Cardiac septum (tissue), 1 donor: Measurements from ENCODE around the gene UBE2F. TPM values are rescaled to one million over a fixed set of nuclear protein-coding genes. Genes with fewer than 3 reads are reported as not detected.
"Not testable (repeated sequence)": the region's sequence is repeated elsewhere in the genome, so short reads cannot be mapped to it uniquely, and the experiment has no call there.

Experiments used
- DNase-seq: peaks from one replicate; pipeline ENCODE4 v3.0.0-alpha.2; 2020; ENCODE audit warnings: low spot score
- intact Hi-C: fragments of 100-400 bp; cut with DNase I; formaldehyde crosslinking; loops from one replicate; pipeline ENCODE4 v1.14.0; 2022
- total RNA-seq: library from RNA; stranded (reverse); fragmentation: NEBNext Ultra II Directional; extraction: Animal tissue kit (Norgen Biotek cat#: 25700); gene quantifications from one replicate; pipeline ENCODE4 v1.2.1, GENCODE V29; 2021
- donor health status: DM: no; HTN: no; CAD: no.

Gene UBE2F
- total RNA-seq, 1 donor from 2014 or later = 61.0 TPM

- intact Hi-C loops = no loop called here
Observed at GRCh38 chr2:238032755-238033337, 66.0 kb downstream of the UBE2F start.

GRCh38 chr2:238033991-238034390 is 67.2 kb downstream of the UBE2F start:
- intact Hi-C loops, DNase-seq: not testable (repeated sequence)

More at GRCh38 chr2:238032755-238033337, 66.0 kb downstream of the UBE2F start:
- DNase-seq = no peak

- no peak for DNase-seq
- intact Hi-C loops = no loop called here
Observed at GRCh38 chr2:238038203-238038602, 71.4 kb downstream of the UBE2F start.

GRCh38 chr2:238039151-238039550 is 72.3 kb downstream of the UBE2F start:
- no peak for DNase-seq
- intact Hi-C loops = no loop called here

- DNase-seq = no peak
- intact Hi-C loops = no loop called here
Observed at GRCh38 chr2:238039985-238040384, 73.2 kb downstream of the UBE2F start.

GRCh38 chr2:238040918-238041317 is 74.1 kb downstream of the UBE2F start:
- intact Hi-C loops = no loop called here
- DNase-seq = no peak

- intact Hi-C loops = no loop called here
- no peak for DNase-seq
Observed at GRCh38 chr2:238042090-238042489, 75.3 kb downstream of the UBE2F start.

GRCh38 chr2:238042849-238043584 is 76.2 kb downstream of the UBE2F start:
- intact Hi-C loops = no loop called here
- no peak for DNase-seq

- intact Hi-C loops = no loop called here
- DNase-seq = no peak
Observed at GRCh38 chr2:238043851-238044250, 77.0 kb downstream of the UBE2F start.

GRCh38 chr2:238045575-238045974 is 78.8 kb downstream of the UBE2F start:
- intact Hi-C loops = no loop called here
- DNase-seq = no peak

- intact Hi-C loops = no loop called here
- DNase-seq = no peak
Observed at GRCh38 chr2:238046725-238047270, 80.0 kb downstream of the UBE2F start.

- intact Hi-C loops = no loop called here
- DNase-seq = no peak
Observed at GRCh38 chr2:238053191-238053776, 86.5 kb downstream of the UBE2F start.

- no peak for DNase-seq
- intact Hi-C loops = no loop called here
Observed at GRCh38 chr2:238055841-238056240, 89.0 kb downstream of the UBE2F start.

GRCh38 chr2:238057696-238058575 is 91.1 kb downstream of the UBE2F start:
- DNase-seq, intact Hi-C loops: not testable (repeated sequence)

GRCh38 chr2:238059505-238059904 is 92.7 kb downstream of the UBE2F start:
- intact Hi-C loops = no loop called here
- DNase-seq = no peak

- intact Hi-C loops = loop anchor here (2.0 to 10.0 kb wide), 6 partner anchors 77 to 201 kb away; partner anchors contain the start of genes HES6, ILKAP, KLHL30 and RAMP1
- no peak for DNase-seq
Observed at GRCh38 chr2:238060096-238060541, 93.3 kb downstream of the UBE2F start.

- intact Hi-C loops = loop anchor here (2.0 to 10.0 kb wide), 6 partner anchors 77 to 202 kb away; partner anchors contain the start of genes HES6, ILKAP, KLHL30 and RAMP1
Observed at GRCh38 chr2:238060542-238061314, 93.9 kb downstream of the UBE2F start, which contains the start of gene SCLY. SCLY (plus strand) TSS chr2:238061001; CDS start chr2:238061055, 54 bp downstream.

More at GRCh38 chr2:238060542-238061314, 93.9 kb downstream of the UBE2F start, which contains the start of gene SCLY:
- peak; percentile 99 for DNase-seq
